Astrocyte (in vitro differentiated cells and primary cell): ENCODE results near the gene COL4A4. TPM values are rescaled to one million over a fixed set of nuclear protein-coding genes. Genes with fewer than 3 reads are reported as not detected.

Experiments used
- DNase-seq: peaks from one replicate; pipeline ENCODE4 v3.0.0-alpha.2; 2010; ENCODE audit warnings: low read depth
- FAIRE-seq: peaks from 2 replicates; lab custom pipeline; 2011; peaks lifted over from hg19 to GRCh38; lab: Jason Lieb, UNC
- H2AFZ ChIP-seq: 2 replicates; pipeline ENCODE4 v1.6.0; 2012; ENCODE audit warnings: low read depth, low read length, inconsistent platforms
- H3K27ac ChIP-seq: 2 replicates; pipeline ENCODE4 v1.5.1; 2011; ENCODE audit warnings: low read depth, low read length, inconsistent platforms
- H3K27me3 ChIP-seq: 2 replicates; pipeline ENCODE4 v1.6.0; 2011; ENCODE audit warnings: low read length, inconsistent platforms; ENCODE audit not compliant: insufficient read depth
- H3K36me3 ChIP-seq: 2 replicates; pipeline ENCODE4 v1.5.1; 2011; ENCODE audit warnings: low read length, inconsistent platforms; ENCODE audit not compliant: insufficient read depth
- H3K4me1 ChIP-seq: 2 replicates; pipeline ENCODE4 v1.5.1; 2011; ENCODE audit warnings: low read length, inconsistent platforms; ENCODE audit not compliant: insufficient read depth
- H3K4me2 ChIP-seq: 2 replicates; pipeline ENCODE4 v1.6.0; 2012; ENCODE audit warnings: low read length, inconsistent platforms
- H3K4me3 ChIP-seq: 2 replicates; pipeline ENCODE4 v1.5.1; 2011; ENCODE audit warnings: low read depth, mild to moderate bottlenecking, low read length, inconsistent platforms; ENCODE audit not compliant: insufficient read depth
- H3K79me2 ChIP-seq: 2 replicates; pipeline ENCODE4 v1.6.0; 2012; ENCODE audit warnings: mild to moderate bottlenecking, low read length, inconsistent platforms; ENCODE audit not compliant: insufficient read depth
- H3K9ac ChIP-seq: 2 replicates; pipeline ENCODE4 v1.6.0; 2012; ENCODE audit warnings: mild to moderate bottlenecking, low read length, inconsistent platforms
- H3K9me3 ChIP-seq: 2 replicates; pipeline ENCODE4 v1.5.1; 2012; ENCODE audit warnings: low read depth, mild to moderate bottlenecking, low read length, inconsistent platforms; ENCODE audit not compliant: insufficient read depth
- H4K20me1 ChIP-seq: 2 replicates; pipeline ENCODE4 v1.6.0; 2012; ENCODE audit warnings: low read length, inconsistent platforms; ENCODE audit not compliant: insufficient read depth
- H3K27ac Mint-ChIP-seq: one replicate; pipeline ENCODE4 v1.8.0; 2021; ENCODE audit warnings: mild to moderate bottlenecking, mixed read lengths; ENCODE audit not compliant: unreplicated experiment
- H3K27me3 Mint-ChIP-seq: one replicate; pipeline ENCODE4 v1.8.0; 2021; ENCODE audit warnings: low read depth, mixed read lengths; ENCODE audit not compliant: unreplicated experiment
- H3K36me3 Mint-ChIP-seq: one replicate; pipeline ENCODE4 v1.8.0; 2021; ENCODE audit warnings: low read depth, mixed read lengths; ENCODE audit not compliant: unreplicated experiment
- H3K4me1 Mint-ChIP-seq: one replicate; pipeline ENCODE4 v1.8.0; 2021; ENCODE audit warnings: low read depth, mixed read lengths; ENCODE audit not compliant: unreplicated experiment
- H3K4me3 Mint-ChIP-seq: one replicate; pipeline ENCODE4 v1.8.0; 2021; ENCODE audit warnings: mild to moderate bottlenecking, moderate library complexity, mixed read lengths; ENCODE audit not compliant: unreplicated experiment
- H3K9me3 Mint-ChIP-seq: one replicate; pipeline ENCODE4 v1.8.0; 2021; ENCODE audit warnings: mild to moderate bottlenecking, mixed read lengths; ENCODE audit not compliant: unreplicated experiment
- CTCF ChIP-seq: IDR thresholded peaks from 2 replicates; pipeline ENCODE4 v1.5.1; 2011; ENCODE audit warnings: low read depth, mild to moderate bottlenecking, inconsistent platforms, low read length, moderate library complexity; ENCODE audit not compliant: insufficient read depth
- EZH2 ChIP-seq: IDR thresholded peaks from 2 replicates; pipeline ENCODE4 v1.6.1; 2012; ENCODE audit warnings: mild to moderate bottlenecking, low read length, inconsistent platforms; ENCODE audit not compliant: insufficient read depth
- total RNA-seq: library from RNA; stranded (reverse); gene quantifications from 2 replicates; pipeline ENCODE4 v1.2.1, GENCODE V29; 2021

Gene COL4A4
- total RNA-seq, 1 donor from 2014 or later, result 0.36 TPM

GRCh38 chr2:227025510-227025909 is 138.5 kb downstream of the COL4A4 start:
- Mint-ChIP-seq H3K4me3 (no peak overlapping the region), H3K9me3 (no peaks in the 10 kb centered on the region), H3K27ac (no peak overlapping the region), H3K36me3 (no peaks in the 10 kb centered on the region), H3K4me1 (no peaks in the 10 kb centered on the region), H3K27me3 (no peaks in the 10 kb centered on the region)
- DNase-seq (no peak), FAIRE-seq (no peak)
- Histone ChIP-seq H4K20me1 (no peaks in the 10 kb centered on the region), H3K9me3 (no peaks in the 10 kb centered on the region), H3K4me1 (peaks cover 4% of the 10 kb centered on the region), H3K27ac (no peak overlapping the region), H2AFZ (no peak overlapping the region), H3K4me3 (no peak overlapping the region), H3K4me2 (no peak overlapping the region), H3K9ac (no peak overlapping the region), H3K79me2 (no peaks in the 10 kb centered on the region), H3K36me3 (no peaks in the 10 kb centered on the region), H3K27me3 (no peaks in the 10 kb centered on the region)
- TF ChIP-seq CTCF (no peak), EZH2 (no peak)

GRCh38 chr2:227022608-227023007 is 141.4 kb downstream of the COL4A4 start:
- no peak overlapping the region for H3K9ac ChIP-seq
- Mint-ChIP-seq H3K27ac (no peak overlapping the region), H3K4me1 (no peaks in the 10 kb centered on the region), H3K36me3 (no peaks in the 10 kb centered on the region), H3K27me3 (no peaks in the 10 kb centered on the region), H3K4me3 (no peak overlapping the region), H3K9me3 (peaks cover 2% of the 10 kb centered on the region)
- no peak overlapping the region for H2AFZ ChIP-seq
- H3K4me1 ChIP-seq, result peaks cover 4% of the 10 kb centered on the region
- no peaks in the 10 kb centered on the region for H3K36me3 ChIP-seq
- TF ChIP-seq EZH2 (no peak), CTCF (no peak)
- H4K20me1 ChIP-seq, result no peaks in the 10 kb centered on the region
- H3K27ac ChIP-seq, result no peak overlapping the region
- no peaks in the 10 kb centered on the region for H3K9me3 ChIP-seq
- no peak overlapping the region for H3K4me3 ChIP-seq
- FAIRE-seq (no peak), DNase-seq (peak; percentile 6)
- H3K27me3 ChIP-seq, result no peaks in the 10 kb centered on the region
- H3K4me2 ChIP-seq, result peak overlapping the region; percentile 36
- no peaks in the 10 kb centered on the region for H3K79me2 ChIP-seq

- TF ChIP-seq EZH2 (no peak), CTCF (no peak)
- Histone ChIP-seq H3K79me2 (no peaks in the 10 kb centered on the region), H3K27ac (no peak overlapping the region), H2AFZ (no peak overlapping the region), H3K4me3 (no peak overlapping the region), H3K4me1 (peaks cover 4% of the 10 kb centered on the region), H3K4me2 (no peak overlapping the region), H3K9ac (no peak overlapping the region), H3K36me3 (no peaks in the 10 kb centered on the region), H3K9me3 (no peaks in the 10 kb centered on the region), H3K27me3 (no peaks in the 10 kb centered on the region), H4K20me1 (no peaks in the 10 kb centered on the region)
- Mint-ChIP-seq H3K4me3 (no peak overlapping the region), H3K36me3 (no peaks in the 10 kb centered on the region), H3K27me3 (no peaks in the 10 kb centered on the region), H3K27ac (no peak overlapping the region), H3K4me1 (no peaks in the 10 kb centered on the region), H3K9me3 (peaks cover 2% of the 10 kb centered on the region)
- DNase-seq (no peak), FAIRE-seq (no peak)
These were observed 143.6 kb downstream of the COL4A4 start for GRCh38 chr2:227020416-227020815.
